Large intestine (tissue), 3 donors: ENCODE results near the gene KRTAP12-1. TPM values are rescaled to one million over a fixed set of nuclear protein-coding genes. Genes with fewer than 3 reads are reported as not detected.
"Not testable (repeated sequence)": the region's sequence is repeated elsewhere in the genome, so short reads cannot be mapped to it uniquely, and the experiment has no call there.

Experiments
- DNase-seq, 2 donors: peaks; one replicate each; pipeline versions ENCODE4 v3.0.0 to v3.0.0-alpha.2; 2013
- H3K27ac ChIP-seq: one replicate; pipeline ENCODE4 v1.5.1; 2013; ENCODE audit warnings: low read length
- H3K27me3 ChIP-seq: 2 replicates; pipeline ENCODE4 v1.6.1; 2013; ENCODE audit warnings: low read length; ENCODE audit not compliant: control insufficient read depth, insufficient read depth
- H3K36me3 ChIP-seq: 2 replicates; pipeline ENCODE4 v1.6.1; 2013; ENCODE audit warnings: low read length; ENCODE audit not compliant: control insufficient read depth, insufficient read depth
- H3K4me1 ChIP-seq: one replicate; pipeline ENCODE4 v1.6.1; 2013; ENCODE audit warnings: low read length; ENCODE audit not compliant: control insufficient read depth, insufficient read depth
- H3K4me3 ChIP-seq: one replicate; pipeline ENCODE4 v1.5.1; 2013; ENCODE audit warnings: low read length
- H3K9me3 ChIP-seq: one replicate; pipeline ENCODE4 v1.6.1; 2013; ENCODE audit warnings: mild to moderate bottlenecking, low read depth, low read length, moderate library complexity; ENCODE audit not compliant: control insufficient read depth
- WGBS: methylation state at CpG from one replicate; pipeline ENCODE4 v1.1.5; 2013; ENCODE audit warnings: low lambda C conversion rate; ENCODE audit not compliant: insufficient coverage; 5-methylcytosine and 5-hydroxymethylcytosine counted together
- polyA plus RNA-seq: library from polyadenylated mRNA; unstranded; fragments of 120-200 nt; gene quantifications from one replicate; pipeline ENCODE4 v1.2.1, GENCODE V29; 2013

Gene KRTAP12-1
- polyA plus RNA-seq, 1 donor, result not detected

DNA sequence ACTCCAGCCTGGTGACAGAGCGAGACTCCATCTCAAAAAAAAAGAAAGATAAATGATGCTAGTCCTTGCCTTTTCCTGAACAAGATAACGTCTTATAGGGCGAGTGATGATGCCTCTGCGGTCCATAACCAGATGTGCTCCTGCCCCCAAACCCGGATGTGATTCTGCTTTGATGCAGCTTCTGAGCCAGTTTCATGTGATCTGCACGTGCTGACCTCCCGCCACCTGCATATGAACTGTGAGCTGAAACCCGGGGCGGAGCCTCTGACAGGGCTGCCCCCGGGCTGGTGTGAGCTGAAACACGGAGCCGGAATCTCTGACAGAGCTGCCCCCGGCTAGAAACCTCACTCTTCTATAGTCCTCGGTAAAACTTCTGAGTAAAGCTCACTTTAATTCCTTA, 28.8 kb downstream of the KRTAP12-1 start:
- Histone ChIP-seq H3K4me1 (no peaks in the 10 kb centered on the region), H3K27me3 (no peaks in the 10 kb centered on the region), H3K27ac (no peak overlapping the region), H3K9me3 (peaks cover 3% of the 10 kb centered on the region), H3K36me3 (no peaks in the 10 kb centered on the region), H3K4me3 (no peak overlapping the region)
- DNase-seq, result no peak
- WGBS, result no CpG with 5 or more reads among the region's 14 CpGs

DNA sequence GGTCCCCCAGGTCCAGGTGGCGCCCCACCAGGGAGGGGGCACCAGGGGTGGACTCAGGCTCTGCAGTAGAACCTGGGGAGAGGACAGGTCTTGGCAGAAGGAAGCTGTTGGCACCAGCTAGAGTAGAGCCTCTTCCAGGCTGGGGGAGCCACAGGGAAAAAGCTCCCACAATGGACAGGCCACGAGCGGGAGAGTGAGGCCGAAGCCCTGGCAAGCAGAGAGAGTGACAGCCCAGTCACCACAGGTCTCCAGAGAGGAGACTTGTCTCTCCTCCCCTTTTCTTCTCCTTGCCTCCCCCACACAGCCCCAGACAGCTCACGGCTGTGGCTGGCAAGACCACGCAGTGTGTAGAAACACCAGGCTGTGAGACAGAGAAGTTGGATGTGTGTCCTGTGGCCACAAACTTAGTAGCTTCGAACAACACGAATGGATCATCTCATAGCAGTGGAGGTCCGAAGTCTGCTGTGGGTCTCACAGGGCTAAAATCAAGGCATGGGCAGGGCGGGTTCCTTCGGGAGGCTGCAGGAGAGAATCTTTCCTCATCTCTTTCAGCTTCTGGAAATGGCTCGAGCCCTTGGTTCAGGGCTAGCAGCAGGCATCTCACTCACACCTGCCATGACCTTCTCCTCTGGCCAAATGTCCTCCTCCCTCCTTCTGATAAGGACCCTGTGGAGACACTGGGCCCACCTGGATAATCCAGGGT, 30.8 kb downstream of the KRTAP12-1 start:
- Histone ChIP-seq H3K9me3 (no peaks in the 10 kb centered on the region), H3K27me3 (no peaks in the 10 kb centered on the region), H3K4me3 (no peak overlapping the region), H3K4me1 (no peaks in the 10 kb centered on the region), H3K27ac (no peak overlapping the region), H3K36me3 (no peaks in the 10 kb centered on the region)
- WGBS, result no CpG with 5 or more reads among the region's 12 CpGs
- DNase-seq, result no peak

GRCh38 chr21:44650265-44650972, 31.5 kb downstream of the KRTAP12-1 start:
- H3K9me3 ChIP-seq, result no peaks in the 10 kb centered on the region
- no peak overlapping the region for H3K27ac ChIP-seq
- DNase-seq, result no peak

DNA sequence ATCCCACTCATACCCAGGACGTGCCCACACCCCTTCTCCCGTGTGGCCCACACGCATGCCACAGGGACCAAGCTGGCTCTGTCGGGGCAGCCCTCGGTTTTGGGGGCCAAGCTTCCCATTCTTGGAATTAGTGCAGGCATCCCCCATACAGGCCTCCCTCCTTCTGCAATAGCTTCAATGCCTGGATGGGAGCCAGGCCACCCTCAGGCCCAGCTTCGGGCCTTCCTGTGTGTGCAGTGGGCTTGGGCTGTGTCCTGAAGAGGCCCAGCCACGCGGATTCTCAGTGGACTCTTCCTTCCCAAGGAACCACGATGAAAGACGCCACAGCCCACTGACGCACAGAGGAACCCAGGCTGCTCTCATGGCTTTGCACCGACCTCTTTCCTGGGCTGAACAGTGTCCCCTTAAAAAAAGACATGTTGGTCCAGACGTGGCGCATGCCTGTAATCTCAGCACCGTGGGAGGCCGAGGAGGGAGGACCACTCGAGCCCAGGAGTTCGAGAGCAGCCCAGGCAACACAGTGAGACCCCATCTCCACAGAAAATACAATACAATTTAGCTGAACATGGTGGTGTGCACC, 32.4 kb downstream of the KRTAP12-1 start:
- H3K27me3 ChIP-seq, result no peaks in the 10 kb centered on the region
- H3K4me1 ChIP-seq, result no peaks in the 10 kb centered on the region
- no peak overlapping the region for H3K4me3 ChIP-seq
- DNase-seq, result no peak
- H3K9me3 ChIP-seq, result no peaks in the 10 kb centered on the region
- no peaks in the 10 kb centered on the region for H3K36me3 ChIP-seq
- H3K27ac ChIP-seq, result no peak overlapping the region
- WGBS, result no CpG with 5 or more reads among the region's 18 CpGs

More at GRCh38 chr21:44650265-44650972, 31.5 kb downstream of the KRTAP12-1 start:
- Histone ChIP-seq H3K36me3 (no peaks in the 10 kb centered on the region), H3K4me1 (no peaks in the 10 kb centered on the region), H3K27me3 (no peaks in the 10 kb centered on the region), H3K4me3 (no peak overlapping the region)
- 88% methylated on average over 7 of the region's 20 CpGs for WGBS

DNA sequence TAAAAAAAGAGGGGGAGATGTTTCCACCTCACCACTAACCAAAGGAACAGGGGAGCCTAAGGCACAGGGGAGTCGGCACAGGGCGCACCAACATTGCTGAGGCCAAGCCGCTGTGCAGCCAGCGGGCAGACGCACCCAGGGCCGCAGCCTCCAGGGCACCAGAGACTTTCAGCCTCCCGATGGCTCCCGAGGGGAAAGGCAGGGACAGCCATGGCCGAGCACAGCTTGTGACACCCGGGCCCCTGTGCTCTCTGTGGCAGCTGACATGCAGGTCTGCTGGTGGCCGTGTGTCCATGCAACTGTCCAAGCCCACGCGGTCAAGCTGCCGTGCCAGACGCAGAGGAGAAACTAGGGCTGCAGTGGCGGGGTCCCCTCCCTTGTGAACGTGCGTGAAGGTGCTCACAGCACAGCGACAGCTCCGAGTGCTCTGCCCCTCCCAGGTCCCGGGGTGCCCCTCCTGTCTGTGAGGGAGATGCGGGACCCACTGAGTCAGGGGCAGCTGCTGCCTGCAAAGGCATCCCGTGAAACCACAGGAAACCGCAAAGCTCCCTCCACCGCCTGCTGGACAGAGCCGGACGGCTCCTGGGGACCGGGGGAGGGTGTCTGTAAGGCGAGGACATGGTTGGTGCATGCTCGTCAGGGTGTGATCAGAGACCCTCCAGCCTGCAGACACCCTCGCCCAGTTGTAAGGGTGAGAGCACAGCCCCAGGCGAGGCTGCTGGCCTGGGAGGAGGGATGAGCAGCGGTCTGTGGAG, 33.2 kb downstream of the KRTAP12-1 start:
- H3K4me1 ChIP-seq, result no peaks in the 10 kb centered on the region
- H3K36me3 ChIP-seq, result no peaks in the 10 kb centered on the region
- H3K27ac ChIP-seq, result no peak overlapping the region
- H3K9me3 ChIP-seq, result no peaks in the 10 kb centered on the region
- whole genome bisulfite sequencing, result no CpG with 5 or more reads among the region's 33 CpGs
- H3K4me3 ChIP-seq, result no peak overlapping the region
- H3K27me3 ChIP-seq, result no peaks in the 10 kb centered on the region
- no peak for DNase-seq

- no peaks in the 10 kb centered on the region for H3K27me3 ChIP-seq
- H3K4me1 ChIP-seq, result no peaks in the 10 kb centered on the region
- H3K27ac ChIP-seq, result no peak overlapping the region
- no peak overlapping the region for H3K4me3 ChIP-seq
- no peak for DNase-seq
- H3K9me3 ChIP-seq, result no peaks in the 10 kb centered on the region
- no peaks in the 10 kb centered on the region for H3K36me3 ChIP-seq
- WGBS, result no CpG with 5 or more reads among the region's 8 CpGs
These were observed 34.8 kb downstream of the KRTAP12-1 start for GRCh38 chr21:44647222-44647552.

GRCh38 chr21:44646366-44647221, 35.4 kb downstream of the KRTAP12-1 start, which contains the start of gene KRTAP10-11:
Gene KRTAP10-11 (plus strand): TSS chr21:44646414. CDS start chr21:44646459, 45 bp downstream.
- H3K27me3 ChIP-seq, H3K27ac ChIP-seq, H3K36me3 ChIP-seq, H3K9me3 ChIP-seq, H3K4me3 ChIP-seq, H3K4me1 ChIP-seq, DNase-seq: not testable (repeated sequence)
- no CpG with 5 or more reads among the region's 21 CpGs for WGBS

GRCh38 chr21:44644878-44645277, 37.1 kb downstream of the KRTAP12-1 start:
- Histone ChIP-seq H3K4me1 (no peaks in the 10 kb centered on the region), H3K4me3 (no peak overlapping the region), H3K9me3 (no peaks in the 10 kb centered on the region), H3K27me3 (no peaks in the 10 kb centered on the region), H3K36me3 (no peaks in the 10 kb centered on the region), H3K27ac (no peak overlapping the region)
- no peak for DNase-seq
- 50% methylated on average over 2 of the region's 2 CpGs for WGBS

DNA sequence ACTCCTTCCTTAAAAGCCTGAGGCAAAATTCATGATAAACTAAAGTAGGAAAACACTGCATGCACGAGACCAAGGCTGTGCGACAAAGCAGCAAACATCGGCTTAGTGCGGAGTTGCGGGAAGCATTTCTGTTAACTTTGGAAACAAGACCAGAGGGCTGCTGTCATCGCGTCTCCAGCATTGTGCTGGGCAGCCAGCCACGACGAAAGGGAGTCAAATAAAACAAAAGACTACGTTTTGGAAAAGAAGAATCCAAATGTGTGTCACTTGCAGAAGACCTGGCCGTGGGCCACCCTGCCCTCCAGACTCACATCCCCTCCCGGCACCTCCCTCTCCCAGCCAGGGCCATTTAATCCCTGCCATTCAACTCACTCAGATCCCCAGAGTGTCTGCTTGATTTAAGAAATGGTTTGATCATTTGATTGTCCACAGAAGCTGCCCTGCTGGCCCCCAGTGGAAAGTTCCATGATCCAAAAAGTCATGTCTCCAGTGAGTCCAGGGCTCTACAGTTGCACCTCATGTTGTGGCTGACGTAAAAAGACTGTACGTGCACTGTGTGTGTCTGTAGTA, 38.1 kb downstream of the KRTAP12-1 start:
- no peak for DNase-seq
- Histone ChIP-seq H3K4me3 (no peak overlapping the region), H3K27me3 (no peaks in the 10 kb centered on the region), H3K4me1 (no peaks in the 10 kb centered on the region), H3K36me3 (no peaks in the 10 kb centered on the region), H3K9me3 (no peaks in the 10 kb centered on the region), H3K27ac (no peak overlapping the region)
- WGBS, result no CpG with 5 or more reads among the region's 14 CpGs
